A549 (cell line): ENCODE results near the gene CRIP2.
A peak's percentile ranks its signal among the peaks of the same experiment; 100 is the strongest.

Experiments
- JUN ChIP-seq, 2 experiments: fragments of >200 bp; sonication (Bioruptor Twin); formaldehyde crosslinking; IDR thresholded peaks; 2 replicates in 1 of 2; 3 replicates in 1 of 2; pipeline ENCODE4 v1.6.1; 2016 to 2017
- ZC3H11A ChIP-seq: fragments of 450-650 bp; IDR thresholded peaks from 2 replicates; pipeline ENCODE4 v1.6.1; 2014; ENCODE audit warnings: antibody characterized with exemption, mild to moderate bottlenecking

DNA sequence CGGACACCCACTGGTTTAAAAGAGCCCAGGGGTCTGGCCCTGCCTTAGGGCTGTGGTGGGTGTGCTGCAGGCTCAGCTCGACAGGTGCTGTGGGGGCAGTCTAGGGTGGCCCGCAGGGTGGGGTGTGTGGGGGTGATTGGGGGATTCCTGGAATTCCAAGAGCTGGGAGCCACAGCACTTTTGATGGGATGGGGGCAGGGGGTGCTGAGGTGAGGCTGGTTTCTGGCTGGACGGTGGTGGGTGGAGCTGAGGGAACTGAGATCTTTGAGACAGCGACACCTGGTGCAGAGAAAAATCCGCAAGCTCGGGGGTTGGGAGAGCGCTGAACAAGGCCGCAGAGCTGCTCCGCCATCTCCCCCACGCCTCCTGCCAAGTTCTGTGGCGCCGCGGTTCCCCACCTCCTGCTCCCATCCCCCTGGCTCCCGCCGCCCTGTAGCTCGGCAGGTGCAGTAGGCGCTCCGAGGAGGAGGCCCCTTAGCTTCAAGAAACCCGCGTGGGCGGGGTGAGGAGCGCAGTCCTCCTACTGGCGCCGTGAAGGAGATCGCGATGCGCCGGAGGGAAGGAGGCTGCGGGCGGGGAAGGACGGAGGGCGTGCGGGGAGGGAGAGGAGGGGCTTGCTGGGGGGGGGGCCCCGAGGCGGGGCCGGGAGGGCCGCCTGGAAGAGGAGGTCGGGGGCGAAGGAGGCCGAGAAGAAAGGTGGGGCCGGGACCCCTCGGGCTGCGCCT lies 15.1 kb downstream of the CRIP2 start:
- TF ChIP-seq JUN (IDR thresholded peaks at IDR 0.05) = peak in 1 of 2 experiments; percentile 66; a peak in 3 of 5 replicates
- TF ChIP-seq ZC3H11A = no peak
